Body of pancreas (tissue), 4 donors: Measurements from ENCODE around the gene ANKRD10.

Experiments used
- CTCF ChIP-seq, 7 experiments: fragments of 450-650 bp in 4 of 7; fragments of 200-600 bp in 3 of 7; sonication (generic) in 3 of 7; IDR thresholded peaks; one replicate each; pipeline ENCODE4 v1.5.1; 2016 to 2019; ENCODE audit warnings: antibody characterized with exemption in 7 of 7
- POLR2A ChIP-seq, 3 donors: fragments of 450-650 bp; IDR thresholded peaks; one replicate each; pipeline ENCODE4 v1.6.1; 2016; ENCODE audit warnings: antibody characterized with exemption in 3 of 3, mild to moderate bottlenecking in 2 of 3

GRCh38 chr13:110910013-110910890 is 4.6 kb downstream of the ANKRD10 start:
- TF ChIP-seq CTCF (IDR thresholded peaks at IDR 0.05) (no peak), POLR2A (IDR thresholded peaks at IDR 0.05) (no peak)
